ENCODE results near the gene KCNQ1.

The KCNQ1 gene

GRCh38 chr11:2748061-2748813, 303.4 kb downstream of the KCNQ1 start:
- H3K9ac ChIP-seq (ENCODE audit: low read depth, low read length, poor library complexity, severe bottlenecking) = no peak overlapping the region
- no peaks in the 10 kb centered on the region for H3F3A ChIP-seq (ENCODE audit: low read depth)
- H3K36me3 ChIP-seq (ENCODE audit: insufficient read depth, low read length) = no peaks in the 10 kb centered on the region
- no peak overlapping the region for H3K4me3 ChIP-seq (ENCODE audit: low read length, poor library complexity, severe bottlenecking)
- no peaks in the 10 kb centered on the region for H3K79me2 ChIP-seq (ENCODE audit: insufficient read depth, low read length)
- H3K27me3 ChIP-seq (ENCODE audit: insufficient read depth, low read length, poor library complexity, severe bottlenecking) = no peaks in the 10 kb centered on the region
- TF ChIP-seq EZH2phosphoT487 (IDR thresholded peaks at IDR 0.05; ENCODE audit: borderline replicate concordance) (no peak), CTCF (conservative IDR thresholded peaks at IDR 0.05; ENCODE audit: low read length) (no peak)
- no peak overlapping the region for H3K4me2 ChIP-seq (ENCODE audit: low read depth, low read length, poor library complexity, severe bottlenecking)
- no peaks in the 10 kb centered on the region for H3K4me1 ChIP-seq (ENCODE audit: insufficient read depth, low read length, poor library complexity, severe bottlenecking)
- no peaks in the 10 kb centered on the region for H3K9me3 ChIP-seq (ENCODE audit: insufficient read depth, low read depth, low read length)
- no peaks in the 10 kb centered on the region for H4K20me1 ChIP-seq (ENCODE audit: insufficient read depth, low read length, poor library complexity, severe bottlenecking)
- no peaks in the 10 kb centered on the region for H3K9me2 ChIP-seq (replicated peaks; ENCODE audit: low read depth, low read length)
- no peak overlapping the region for H2AFZ ChIP-seq (ENCODE audit: low read length)

- Histone ChIP-seq H3F3A (ENCODE audit: low read depth) (no peaks in the 10 kb centered on the region), H3K4me1 (ENCODE audit: insufficient read depth, low read length, poor library complexity, severe bottlenecking) (peaks cover 4% of the 10 kb centered on the region), H3K36me3 (ENCODE audit: insufficient read depth, low read length) (no peaks in the 10 kb centered on the region), H3K4me3 (ENCODE audit: low read length, poor library complexity, severe bottlenecking) (no peak overlapping the region), H2AFZ (ENCODE audit: low read length) (no peak overlapping the region), H3K79me2 (ENCODE audit: insufficient read depth, low read length) (no peaks in the 10 kb centered on the region), H4K20me1 (ENCODE audit: insufficient read depth, low read length, poor library complexity, severe bottlenecking) (no peaks in the 10 kb centered on the region), H3K9me3 (ENCODE audit: insufficient read depth, low read depth, low read length) (no peaks in the 10 kb centered on the region), H3K27me3 (ENCODE audit: insufficient read depth, low read length, poor library complexity, severe bottlenecking) (no peaks in the 10 kb centered on the region), H3K4me2 (ENCODE audit: low read depth, low read length, poor library complexity, severe bottlenecking) (no peak overlapping the region), H3K9me2 (replicated peaks; ENCODE audit: low read depth, low read length) (no peaks in the 10 kb centered on the region), H3K9ac (ENCODE audit: low read depth, low read length, poor library complexity, severe bottlenecking) (no peak overlapping the region)
- no peak for TF ChIP-seq EZH2phosphoT487 (IDR thresholded peaks at IDR 0.05; ENCODE audit: borderline replicate concordance)
- TF ChIP-seq CTCF (conservative IDR thresholded peaks at IDR 0.05; ENCODE audit: low read length) = no peak
Measured at GRCh38 chr11:2748814-2749554, 304.2 kb downstream of the KCNQ1 start.

GRCh38 chr11:2750101-2750681, 305.4 kb downstream of the KCNQ1 start:
- H3K79me2 ChIP-seq (ENCODE audit: insufficient read depth, low read length) = no peaks in the 10 kb centered on the region
- H2AFZ ChIP-seq (ENCODE audit: low read length) = no peak overlapping the region
- no peak for TF ChIP-seq CTCF (conservative IDR thresholded peaks at IDR 0.05; ENCODE audit: low read length)
- TF ChIP-seq EZH2phosphoT487 (IDR thresholded peaks at IDR 0.05; ENCODE audit: borderline replicate concordance) = no peak
- H3K36me3 ChIP-seq (ENCODE audit: insufficient read depth, low read length) = no peaks in the 10 kb centered on the region
- no peak overlapping the region for H3K9ac ChIP-seq (ENCODE audit: low read depth, low read length, poor library complexity, severe bottlenecking)
- H3K9me2 ChIP-seq (replicated peaks; ENCODE audit: low read depth, low read length) = no peaks in the 10 kb centered on the region
- no peaks in the 10 kb centered on the region for H4K20me1 ChIP-seq (ENCODE audit: insufficient read depth, low read length, poor library complexity, severe bottlenecking)
- no peaks in the 10 kb centered on the region for H3F3A ChIP-seq (ENCODE audit: low read depth)
- H3K27me3 ChIP-seq (ENCODE audit: insufficient read depth, low read length, poor library complexity, severe bottlenecking) = no peaks in the 10 kb centered on the region
- H3K4me1 ChIP-seq (ENCODE audit: insufficient read depth, low read length, poor library complexity, severe bottlenecking) = peaks cover 4% of the 10 kb centered on the region
- H3K4me2 ChIP-seq (ENCODE audit: low read depth, low read length, poor library complexity, severe bottlenecking) = no peak overlapping the region
- H3K4me3 ChIP-seq (ENCODE audit: low read length, poor library complexity, severe bottlenecking) = no peak overlapping the region
- H3K9me3 ChIP-seq (ENCODE audit: insufficient read depth, low read depth, low read length) = no peaks in the 10 kb centered on the region

Measured in Loucy (cell line).